ENCODE results near the gene ANXA7.
"Not testable (repeated sequence)": the region's sequence is repeated elsewhere in the genome, so short reads cannot be mapped to it uniquely, and the experiment has no call there.

Gene ANXA7

DNA sequence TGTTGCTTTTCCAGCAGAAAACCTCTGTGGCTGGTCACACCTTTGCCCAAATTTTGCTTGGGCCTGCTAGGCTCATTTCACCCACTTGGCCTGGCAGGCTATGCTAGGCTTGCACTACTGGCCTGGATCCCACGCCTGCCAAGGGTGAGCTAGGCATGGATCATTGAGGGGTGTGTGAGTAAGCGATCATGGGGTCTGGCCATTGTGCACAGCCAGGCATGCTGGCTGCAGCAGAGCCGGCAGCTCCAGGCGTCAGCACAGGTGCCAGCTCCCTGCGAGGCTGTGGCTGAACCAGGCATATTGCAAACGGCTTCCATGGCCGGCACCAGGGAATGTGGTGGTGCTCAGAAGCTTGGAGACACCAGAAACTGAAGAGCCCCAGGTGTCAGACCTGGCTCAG is 74.4 kb downstream of the ANXA7 start:
- no peak for DNase-seq (ENCODE audit: low read depth in 2 of 2)

GRCh38 chr10:73338801-73339368 is 75.0 kb downstream of the ANXA7 start:
- no peak for DNase-seq (ENCODE audit: low read depth in 2 of 2)

- DNase-seq (ENCODE audit: low read depth in 2 of 2): no peak
Measured at GRCh38 chr10:73333202-73333601, 80.7 kb downstream of the ANXA7 start.

- no peak for DNase-seq (ENCODE audit: low read depth in 2 of 2)
Measured at GRCh38 chr10:73332379-73332778, 81.5 kb downstream of the ANXA7 start.

DNA sequence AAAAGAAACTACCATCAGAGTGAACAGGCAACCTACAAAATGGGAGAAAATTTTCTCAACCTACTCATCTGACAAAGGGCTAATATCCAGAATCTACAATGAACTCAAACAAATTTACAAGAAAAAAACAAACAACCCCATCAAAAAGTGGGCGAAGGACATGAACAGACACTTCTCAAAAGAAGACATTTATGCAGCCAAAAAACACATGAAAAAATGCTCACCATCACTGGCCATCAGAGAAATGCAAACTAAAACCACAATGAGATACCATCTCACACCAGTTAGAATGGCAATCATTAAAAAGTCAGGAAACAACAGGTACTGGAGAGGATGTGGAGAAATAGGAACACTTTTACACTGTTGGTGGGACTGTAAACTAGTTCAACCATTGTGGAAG is 85.3 kb downstream of the ANXA7 start:
- DNase-seq (ENCODE audit: low read depth in 2 of 2): not testable (repeated sequence)

DNA sequence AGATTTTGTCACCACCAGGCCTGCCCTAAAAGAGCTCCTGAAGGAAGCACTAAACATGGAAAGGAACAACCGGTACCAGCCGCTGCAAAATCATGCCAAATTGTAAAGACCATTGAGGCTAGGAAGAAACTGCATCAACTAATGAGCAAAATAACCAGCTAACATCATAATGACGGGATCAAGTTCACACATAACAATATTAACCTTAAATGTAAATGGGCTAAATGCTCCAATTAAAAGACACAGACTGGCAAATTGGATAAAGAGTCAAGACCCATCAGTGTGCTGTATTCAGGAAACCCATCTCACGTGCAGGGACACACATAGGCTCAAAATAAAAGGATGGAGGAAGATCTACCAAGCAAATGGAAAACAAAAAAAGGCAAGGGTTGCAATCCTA is 88.6 kb downstream of the ANXA7 start:
- not testable (repeated sequence) for DNase-seq (ENCODE audit: low read depth in 2 of 2)

Measured in activated CD4-positive, alpha-beta T cell treated with anti-CD3 and anti-CD28 coated beads for 24 hours (primary cell).